ENCODE measurements around the gene YWHAE.
"Not testable (repeated sequence)": the region's sequence is repeated elsewhere in the genome, so short reads cannot be mapped to it uniquely, and the experiment has no call there.

Gene YWHAE

GRCh38 chr17:1399679-1400512 lies at the start of gene YWHAE:
TSS of gene YWHAE (minus strand) at chr17:1400222. CDS start at chr17:1400110, 112 bp downstream.
- peak; percentile 74 for DNase-seq (ENCODE audit: low read depth)
- TF ChIP-seq CTCF (IDR thresholded peaks at IDR 0.05; ENCODE audit: low read depth, low read length, missing control alignments): no peak
- peak within 1 kb of the TSS; percentile 79 for H3K4me3 ChIP-seq (ENCODE audit: low read depth, low read length)

GRCh38 chr17:1449412-1449967 lies 49.5 kb upstream of the YWHAE start:
- no peak for TF ChIP-seq CTCF (IDR thresholded peaks at IDR 0.05; ENCODE audit: low read depth, low read length, missing control alignments)
- DNase-seq (ENCODE audit: low read depth): no peak
- H3K4me3 ChIP-seq (ENCODE audit: low read depth, low read length): no peak overlapping the region

GRCh38 chr17:1447052-1447451 lies 47.0 kb upstream of the YWHAE start:
- no peak for DNase-seq (ENCODE audit: low read depth)

GRCh38 chr17:1446201-1446600 lies 46.2 kb upstream of the YWHAE start:
- TF ChIP-seq CTCF (IDR thresholded peaks at IDR 0.05; ENCODE audit: low read depth, low read length, missing control alignments): no peak
- H3K4me3 ChIP-seq (ENCODE audit: low read depth, low read length): no peak overlapping the region
- no peak for DNase-seq (ENCODE audit: low read depth)

More at GRCh38 chr17:1447052-1447451, 47.0 kb upstream of the YWHAE start:
- no peak for TF ChIP-seq CTCF (IDR thresholded peaks at IDR 0.05; ENCODE audit: low read depth, low read length, missing control alignments)
- H3K4me3 ChIP-seq (ENCODE audit: low read depth, low read length): no peak overlapping the region

- H3K4me3 ChIP-seq (ENCODE audit: low read depth, low read length); DNase-seq (ENCODE audit: low read depth): not testable (repeated sequence)
Measured at GRCh38 chr17:1445695-1446094, 45.7 kb upstream of the YWHAE start.

- DNase-seq (ENCODE audit: low read depth); H3K4me3 ChIP-seq (ENCODE audit: low read depth, low read length): not testable (repeated sequence)
Measured at GRCh38 chr17:1442721-1443120, 42.7 kb upstream of the YWHAE start.

- DNase-seq (ENCODE audit: low read depth): no peak
- no peak for TF ChIP-seq CTCF (IDR thresholded peaks at IDR 0.05; ENCODE audit: low read depth, low read length, missing control alignments)
- no peak overlapping the region for H3K4me3 ChIP-seq (ENCODE audit: low read depth, low read length)
Measured at GRCh38 chr17:1442187-1442586, 42.2 kb upstream of the YWHAE start.

- no peak for TF ChIP-seq CTCF (IDR thresholded peaks at IDR 0.05; ENCODE audit: low read depth, low read length, missing control alignments)
Measured at GRCh38 chr17:1440921-1441320, 40.9 kb upstream of the YWHAE start.

More at GRCh38 chr17:1440921-1441320, 40.9 kb upstream of the YWHAE start:
- no peak for DNase-seq (ENCODE audit: low read depth)
- H3K4me3 ChIP-seq (ENCODE audit: low read depth, low read length): no peak overlapping the region

Data from GM12864 (cell line).